Trophoblast cell (in vitro differentiated cells and primary cell): Measurements from ENCODE around the gene GTSE1.

Experiments
- DNase-seq, 2 donors: peaks; one replicate each; pipeline ENCODE4 v3.0.0-alpha.2; 2016
- H2AFZ ChIP-seq: 2 replicates; pipeline ENCODE4 v1.6.1; 2013; ENCODE audit warnings: low read length, moderate library complexity, mild to moderate bottlenecking; ENCODE audit not compliant: insufficient read depth, poor library complexity
- H2AK5ac ChIP-seq: 2 replicates; pipeline ENCODE4 v1.6.1; 2013; ENCODE audit warnings: mild to moderate bottlenecking, low read length
- H2BK120ac ChIP-seq: 2 replicates; pipeline ENCODE4 v1.6.1; 2013; ENCODE audit warnings: low read length, mild to moderate bottlenecking, moderate library complexity; ENCODE audit not compliant: insufficient read depth, poor library complexity
- H2BK12ac ChIP-seq: 2 replicates; pipeline ENCODE4 v1.6.1; 2013; ENCODE audit warnings: mild to moderate bottlenecking, low read length, moderate library complexity
- H2BK5ac ChIP-seq: 2 replicates; pipeline ENCODE4 v1.6.1; 2013; ENCODE audit warnings: low read length, low read depth, moderate library complexity, mild to moderate bottlenecking; ENCODE audit not compliant: poor library complexity
- H3K14ac ChIP-seq: 2 replicates; pipeline ENCODE4 v1.6.1; 2013; ENCODE audit warnings: mild to moderate bottlenecking, low read length
- H3K18ac ChIP-seq: 2 replicates; pipeline ENCODE4 v1.6.1; 2013; ENCODE audit warnings: mild to moderate bottlenecking, low read length
- H3K23ac ChIP-seq: 2 replicates; pipeline ENCODE4 v1.6.1; 2013; ENCODE audit warnings: low read length
- H3K27ac ChIP-seq: 2 replicates; pipeline ENCODE4 v1.5.1; 2013; ENCODE audit warnings: low read depth, mild to moderate bottlenecking, inconsistent platforms, low read length, moderate library complexity
- H3K27me3 ChIP-seq: 2 replicates; pipeline ENCODE4 v1.6.1; 2013; ENCODE audit warnings: inconsistent platforms, mild to moderate bottlenecking, low read length, moderate library complexity; ENCODE audit not compliant: insufficient read depth
- H3K36me3 ChIP-seq, 2 experiments: 1 replicate in 1 of 2; 2 replicates in 1 of 2; pipeline ENCODE4 v1.6.1; 2013; ENCODE audit warnings: low read length in 2 of 2, mild to moderate bottlenecking in 2 of 2, moderate library complexity in 1 of 2; ENCODE audit not compliant: insufficient read depth in 2 of 2, control insufficient read depth in 1 of 2
- H3K4ac ChIP-seq: 2 replicates; pipeline ENCODE4 v1.6.1; 2013; ENCODE audit warnings: low read depth, mild to moderate bottlenecking, low read length, moderate library complexity
- H3K4me1 ChIP-seq, 2 experiments: 1 replicate in 1 of 2; 2 replicates in 1 of 2; pipeline ENCODE4 v1.6.1; 2013; ENCODE audit warnings: low read length in 2 of 2, mild to moderate bottlenecking in 2 of 2, moderate library complexity in 1 of 2; ENCODE audit not compliant: insufficient read depth in 2 of 2, control insufficient read depth in 1 of 2
- H3K4me2 ChIP-seq: 2 replicates; pipeline ENCODE4 v1.6.1; 2013; ENCODE audit warnings: inconsistent platforms, mild to moderate bottlenecking, low read length, moderate library complexity
- H3K4me3 ChIP-seq: 2 replicates; pipeline ENCODE4 v1.5.1; 2013; ENCODE audit warnings: mild to moderate bottlenecking, low read depth, low read length, inconsistent platforms
- H3K79me1 ChIP-seq: one replicate; pipeline ENCODE4 v1.6.1; 2013; ENCODE audit warnings: low read length
- H3K79me2 ChIP-seq: 2 replicates; pipeline ENCODE4 v1.6.1; 2013; ENCODE audit warnings: low read length, mild to moderate bottlenecking; ENCODE audit not compliant: control insufficient read depth, insufficient read depth, poor library complexity
- H3K9ac ChIP-seq: 2 replicates; pipeline ENCODE4 v1.6.1; 2013; ENCODE audit warnings: mild to moderate bottlenecking, low read length
- H3K9me3 ChIP-seq: 2 replicates; pipeline ENCODE4 v1.6.1; 2013; ENCODE audit warnings: low read depth, mild to moderate bottlenecking, control low read depth, inconsistent platforms, low read length; ENCODE audit not compliant: insufficient read depth
- H4K12ac ChIP-seq: 2 replicates; pipeline ENCODE4 v1.6.1; 2013; ENCODE audit warnings: low read depth, mild to moderate bottlenecking, low read length, moderate library complexity
- H4K8ac ChIP-seq: 2 replicates; pipeline ENCODE4 v1.6.1; 2013; ENCODE audit warnings: low read depth, mild to moderate bottlenecking, low read length, moderate library complexity
- H4K91ac ChIP-seq: one replicate; pipeline ENCODE4 v1.6.1; 2013; ENCODE audit warnings: low read depth, mild to moderate bottlenecking, low read length, moderate library complexity
- WGBS: extraction: QIAGEN DNeasy Blood & Tissue Kit; methylation state at CpG from one replicate; pipeline ENCODE4 v1.1.7; 2013; ENCODE audit warnings: missing lambda C conversion rate; ENCODE audit not compliant: insufficient read length, insufficient coverage; ENCODE audit errors: extremely low coverage; 5-methylcytosine and 5-hydroxymethylcytosine counted together

The GTSE1 gene

DNA sequence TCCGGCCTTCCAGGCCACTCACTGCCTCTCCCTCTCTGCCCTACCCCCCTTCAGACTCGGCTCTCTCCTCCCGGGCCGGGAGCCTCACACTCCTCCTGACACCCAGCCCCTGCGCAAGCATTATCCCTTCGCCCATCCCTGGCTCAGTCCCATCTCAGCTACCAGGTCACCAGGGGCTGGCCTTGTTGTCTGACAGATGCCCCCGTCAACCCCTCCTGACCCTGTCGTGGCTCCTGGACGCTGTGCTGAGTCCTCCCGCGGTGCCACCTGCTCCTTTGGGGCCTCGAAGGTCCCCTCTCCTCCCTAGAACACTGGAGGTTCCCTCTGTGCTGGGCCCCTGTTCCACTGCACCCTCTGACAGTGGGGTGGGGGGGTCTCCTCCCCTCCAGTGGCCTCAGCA lies 71.8 kb downstream of the GTSE1 start:
- Histone ChIP-seq H2BK12ac (no peak overlapping the region), H3K14ac (no peak overlapping the region), H4K8ac (no peak overlapping the region), H2BK5ac (no peak overlapping the region), H3K79me1 (no peaks in the 10 kb centered on the region), H3K4me3 (no peak overlapping the region), H3K27me3 (no peaks in the 10 kb centered on the region), H3K23ac (no peak overlapping the region), H3K9ac (no peak overlapping the region), H3K4me1 (peaks cover 0 to 2% of the 10 kb centered on the region in 2 experiments), H2AFZ (no peak overlapping the region), H3K27ac (no peak overlapping the region), H2AK5ac (no peak overlapping the region), H2BK120ac (no peak overlapping the region), H3K4ac (no peak overlapping the region), H4K12ac (no peak overlapping the region), H4K91ac (no peak overlapping the region), H3K18ac (no peak overlapping the region), H3K4me2 (no peak overlapping the region), H3K79me2 (no peaks in the 10 kb centered on the region), H3K36me3 (peaks cover 31 to 42% of the 10 kb centered on the region in 2 experiments), H3K9me3 (peaks cover 7% of the 10 kb centered on the region)
- no peak for DNase-seq
- no CpG with 5 or more reads among the region's 12 CpGs for WGBS

DNA sequence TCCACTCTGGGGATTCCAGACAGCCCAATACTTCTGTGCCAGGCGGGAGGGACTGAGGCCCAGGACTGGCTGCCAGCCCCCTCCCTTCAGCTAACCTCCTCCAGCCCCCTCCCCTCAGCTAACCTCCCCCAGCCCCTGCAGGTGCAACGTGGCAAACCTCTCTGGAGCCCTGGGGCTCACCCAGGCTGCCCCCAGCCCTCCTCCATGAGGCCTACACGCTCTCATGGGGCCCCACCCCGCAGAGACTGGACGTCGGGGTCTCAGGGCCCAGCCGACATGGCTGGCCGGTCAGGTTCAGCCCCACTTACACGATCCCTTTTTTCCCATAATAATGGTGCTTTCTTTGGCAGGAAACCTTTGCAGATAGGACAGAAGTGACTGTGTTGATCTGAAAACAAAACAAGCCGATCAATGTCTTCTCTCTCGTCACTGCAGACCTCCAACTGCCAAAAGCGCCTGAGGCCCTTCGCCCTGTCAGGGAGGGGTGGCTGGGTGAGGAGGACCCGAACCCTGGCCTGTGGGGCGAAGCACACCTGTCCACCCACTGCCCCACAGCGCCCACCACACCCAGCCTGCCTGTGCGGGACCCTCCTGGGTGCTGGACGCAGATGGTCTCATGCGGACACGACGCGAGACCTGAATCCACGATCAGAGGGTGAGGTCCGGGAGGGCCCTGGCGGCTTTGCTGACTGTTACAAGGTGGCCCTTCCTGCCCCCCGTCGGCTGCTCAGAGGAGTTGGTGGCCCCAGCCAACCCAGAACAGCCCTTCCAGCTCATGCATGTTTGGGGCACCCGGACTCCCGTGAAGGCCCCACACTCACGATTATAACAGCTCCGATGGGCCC lies 72.4 kb downstream of the GTSE1 start:
- Histone ChIP-seq H3K4ac (no peak overlapping the region), H3K27ac (no peak overlapping the region)

GRCh38 chr22:46369716-46370583 lies 73.3 kb downstream of the GTSE1 start:
- H3K18ac ChIP-seq = no peak overlapping the region
- H2BK120ac ChIP-seq = no peak overlapping the region

More for the DNA sequence above, 72.4 kb downstream of the GTSE1 start:
- Histone ChIP-seq H3K23ac (no peak overlapping the region), H3K4me1 (peaks cover 0 to 2% of the 10 kb centered on the region in 2 experiments), H3K9me3 (peaks cover 7% of the 10 kb centered on the region), H3K4me3 (no peak overlapping the region), H3K36me3 (peaks cover 24 to 35% of the 10 kb centered on the region in 2 experiments), H2AK5ac (no peak overlapping the region), H3K4me2 (no peak overlapping the region), H3K79me1 (no peaks in the 10 kb centered on the region), H2BK5ac (no peak overlapping the region), H2BK120ac (no peak overlapping the region), H2BK12ac (no peak overlapping the region), H2AFZ (no peak overlapping the region), H3K14ac (no peak overlapping the region), H3K18ac (no peak overlapping the region), H4K12ac (no peak overlapping the region), H4K8ac (no peak overlapping the region), H3K79me2 (no peaks in the 10 kb centered on the region), H4K91ac (no peak overlapping the region), H3K9ac (no peak overlapping the region), H3K27me3 (no peaks in the 10 kb centered on the region)
- no CpG with 5 or more reads among the region's 31 CpGs for WGBS
- no peak for DNase-seq

GRCh38 chr22:46370584-46371291 lies 74.1 kb downstream of the GTSE1 start:
- Histone ChIP-seq H4K91ac (no peak overlapping the region), H3K9me3 (peaks cover 10% of the 10 kb centered on the region), H3K4me1 (peaks cover 0 to 2% of the 10 kb centered on the region in 2 experiments), H3K27me3 (no peaks in the 10 kb centered on the region), H3K79me1 (no peaks in the 10 kb centered on the region), H3K27ac (no peak overlapping the region), H3K4me2 (no peak overlapping the region), H3K23ac (no peak overlapping the region), H3K18ac (no peak overlapping the region), H2BK12ac (no peak overlapping the region), H2BK120ac (no peak overlapping the region), H2AK5ac (no peak overlapping the region), H3K36me3 (peaks cover 18 to 27% of the 10 kb centered on the region in 2 experiments), H3K14ac (no peak overlapping the region), H3K9ac (no peak overlapping the region), H2AFZ (no peak overlapping the region), H3K4me3 (no peak overlapping the region), H4K12ac (no peak overlapping the region), H4K8ac (no peak overlapping the region), H3K4ac (no peak overlapping the region), H3K79me2 (no peaks in the 10 kb centered on the region), H2BK5ac (no peak overlapping the region)
- DNase-seq = no peak
- no CpG with 5 or more reads among the region's 15 CpGs for WGBS

More at GRCh38 chr22:46369716-46370583, 73.3 kb downstream of the GTSE1 start:
- H3K4ac ChIP-seq = no peak overlapping the region
- no peak overlapping the region for H3K4me2 ChIP-seq
- H3K9ac ChIP-seq = no peak overlapping the region
- H2AFZ ChIP-seq = no peak overlapping the region
- H2BK12ac ChIP-seq = no peak overlapping the region
- no peak for DNase-seq
- no peak overlapping the region for H2BK5ac ChIP-seq
- no peaks in the 10 kb centered on the region for H3K27me3 ChIP-seq
- H3K79me2 ChIP-seq = no peaks in the 10 kb centered on the region
- no peak overlapping the region for H4K8ac ChIP-seq
- peaks cover 0 to 2% of the 10 kb centered on the region in 2 experiments for H3K4me1 ChIP-seq
- H2AK5ac ChIP-seq = no peak overlapping the region
- H4K91ac ChIP-seq = no peak overlapping the region
- H4K12ac ChIP-seq = no peak overlapping the region
- H3K23ac ChIP-seq = no peak overlapping the region
- no peak overlapping the region for H3K14ac ChIP-seq
- peaks cover 7% of the 10 kb centered on the region for H3K9me3 ChIP-seq
- no peak overlapping the region for H3K27ac ChIP-seq
- no peaks in the 10 kb centered on the region for H3K79me1 ChIP-seq
- H3K4me3 ChIP-seq = no peak overlapping the region
- peaks cover 20 to 30% of the 10 kb centered on the region in 2 experiments for H3K36me3 ChIP-seq
- WGBS = no CpG with 5 or more reads among the region's 25 CpGs
